Smooth muscle cell (in vitro differentiated cells): ENCODE measurements around the gene FMOD. TPM values are rescaled to one million over a fixed set of nuclear protein-coding genes. Genes with fewer than 3 reads are reported as not detected.

Source experiments
- DNase-seq: peaks from one replicate; lab custom pipeline; 2025; ENCODE audit not compliant: unreplicated experiment; lab: John Stamatoyannopoulos, UW
- H2AFZ ChIP-seq: fragments of 200-600 bp; sonication (generic); 2 replicates; pipeline ENCODE4 v1.6.0; 2016; ENCODE audit warnings: antibody characterized with exemption, low read depth, mild to moderate bottlenecking
- H3F3A ChIP-seq: fragments of 200-600 bp; sonication (generic); 2 replicates; pipeline ENCODE4 v1.6.0; 2017; ENCODE audit warnings: antibody characterized with exemption, low read depth
- H3K27ac ChIP-seq: fragments of 200-600 bp; sonication (generic); 2 replicates; pipeline ENCODE4 v1.5.1; 2016; ENCODE audit warnings: low read depth, mild to moderate bottlenecking
- H3K27me3 ChIP-seq: fragments of 200-600 bp; sonication (generic); 2 replicates; pipeline ENCODE4 v1.6.1; 2016; ENCODE audit warnings: low read depth, mild to moderate bottlenecking
- H3K36me3 ChIP-seq: fragments of 200-600 bp; sonication (generic); 2 replicates; pipeline ENCODE4 v1.5.1; 2016; ENCODE audit warnings: low read depth
- H3K4me1 ChIP-seq: fragments of 200-600 bp; sonication (generic); 2 replicates; pipeline ENCODE4 v1.5.1; 2016; ENCODE audit warnings: low read depth
- H3K4me2 ChIP-seq: fragments of 200-600 bp; sonication (generic); 2 replicates; pipeline ENCODE4 v1.6.0; 2016; ENCODE audit warnings: mild to moderate bottlenecking
- H3K4me3 ChIP-seq: fragments of 200-600 bp; sonication (generic); 2 replicates; pipeline ENCODE4 v1.5.1; 2016; ENCODE audit warnings: mild to moderate bottlenecking
- H3K79me2 ChIP-seq: fragments of 200-600 bp; sonication (generic); 2 replicates; pipeline ENCODE4 v1.6.0; 2016; ENCODE audit warnings: low read depth, mild to moderate bottlenecking
- H3K9ac ChIP-seq: fragments of 200-600 bp; sonication (generic); 2 replicates; pipeline ENCODE4 v1.6.0; 2016; ENCODE audit warnings: low read depth
- H3K9me3 ChIP-seq: fragments of 200-600 bp; sonication (generic); replicated peaks from 2 replicates; pipeline ENCODE4 v1.5.1; 2016; ENCODE audit warnings: low read depth
- H4K20me1 ChIP-seq: fragments of 200-600 bp; sonication (generic); 2 replicates; pipeline ENCODE4 v1.6.0; 2016; ENCODE audit warnings: low read depth
- WGBS: methylation state at CpG from one replicate; pipeline ENCODE4 v1.1.7; 2016; ENCODE audit warnings: low lambda C conversion rate; 5-methylcytosine and 5-hydroxymethylcytosine counted together
- polyA plus RNA-seq: library from polyadenylated mRNA; unstranded; fragments of >200 nt; fragmentation: Nextera tagmentation; extraction: Ambion mirVana; gene quantifications from 2 replicates; pipeline ENCODE4 v1.2.1, GENCODE V29; 2016
- total RNA-seq: library from RNA; depleted of rRNA; stranded (reverse); fragments of >200 nt; gene quantifications from 2 replicates; pipeline ENCODE4 v1.2.3, GENCODE V29; 2014
- TF ChIP-seq, protein P1 (sequence below): fragments of 200-600 bp; sonication (generic); IDR thresholded peaks from 2 replicates; pipeline ENCODE4 v1.5.1; 2017; ENCODE audit warnings: borderline replicate concordance, mild to moderate bottlenecking, antibody characterized with exemption; ENCODE audit not compliant: insufficient read depth, poor library complexity, severe bottlenecking

Gene FMOD
- total and polyA plus RNA-seq, 2 experiments from 2014 or later: 247 to 369 TPM

DNA sequence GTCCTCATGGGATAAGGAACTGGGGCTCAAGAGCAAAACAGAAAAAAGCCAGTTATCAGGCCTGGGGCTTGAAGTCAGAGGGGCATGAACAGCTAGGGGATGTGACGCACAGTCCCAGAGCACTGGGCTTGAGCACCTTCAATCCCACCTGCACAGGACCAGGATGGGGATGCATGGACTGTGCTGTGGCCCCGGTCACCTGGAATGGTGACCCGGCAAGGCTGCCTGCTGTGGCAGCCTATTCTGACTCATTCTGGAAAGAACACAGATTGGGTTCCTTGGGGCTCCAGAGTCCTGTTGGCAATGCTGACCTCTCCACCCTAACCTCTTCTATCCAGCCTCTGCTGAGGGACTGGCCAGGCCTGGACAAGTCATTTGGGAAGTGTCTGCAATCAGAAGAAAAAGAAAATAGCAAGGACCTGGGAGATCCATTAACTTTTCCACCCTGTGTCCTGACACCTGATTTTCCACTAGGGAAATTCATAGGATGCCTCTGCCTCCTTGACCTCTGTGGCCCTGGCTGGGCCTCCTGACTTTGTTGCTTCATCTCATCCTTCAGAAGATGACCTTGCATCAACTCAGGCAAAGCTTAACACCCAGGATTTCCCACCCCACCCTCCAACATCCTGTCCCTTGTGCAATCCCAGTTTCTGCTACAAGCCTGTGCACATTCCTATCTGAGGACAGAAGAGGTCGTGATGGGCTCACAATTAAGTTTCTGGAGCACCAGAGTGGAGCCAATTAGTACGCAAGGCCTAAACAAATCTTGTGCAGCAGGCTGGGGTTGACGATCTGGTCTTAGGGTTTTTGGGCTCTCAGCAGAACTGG lies 17.9 kb upstream of the FMOD start:
- no peaks in the 10 kb centered on the region for H3F3A ChIP-seq
- H3K9ac ChIP-seq: no peak overlapping the region
- no peaks in the 10 kb centered on the region for H4K20me1 ChIP-seq
- no peaks in the 10 kb centered on the region for H3K9me3 ChIP-seq
- H2AFZ ChIP-seq: peak overlapping the region; percentile 16
- H3K36me3 ChIP-seq: no peaks in the 10 kb centered on the region
- no peak overlapping the region for H3K4me3 ChIP-seq
- TF ChIP-seq, protein P1, sequence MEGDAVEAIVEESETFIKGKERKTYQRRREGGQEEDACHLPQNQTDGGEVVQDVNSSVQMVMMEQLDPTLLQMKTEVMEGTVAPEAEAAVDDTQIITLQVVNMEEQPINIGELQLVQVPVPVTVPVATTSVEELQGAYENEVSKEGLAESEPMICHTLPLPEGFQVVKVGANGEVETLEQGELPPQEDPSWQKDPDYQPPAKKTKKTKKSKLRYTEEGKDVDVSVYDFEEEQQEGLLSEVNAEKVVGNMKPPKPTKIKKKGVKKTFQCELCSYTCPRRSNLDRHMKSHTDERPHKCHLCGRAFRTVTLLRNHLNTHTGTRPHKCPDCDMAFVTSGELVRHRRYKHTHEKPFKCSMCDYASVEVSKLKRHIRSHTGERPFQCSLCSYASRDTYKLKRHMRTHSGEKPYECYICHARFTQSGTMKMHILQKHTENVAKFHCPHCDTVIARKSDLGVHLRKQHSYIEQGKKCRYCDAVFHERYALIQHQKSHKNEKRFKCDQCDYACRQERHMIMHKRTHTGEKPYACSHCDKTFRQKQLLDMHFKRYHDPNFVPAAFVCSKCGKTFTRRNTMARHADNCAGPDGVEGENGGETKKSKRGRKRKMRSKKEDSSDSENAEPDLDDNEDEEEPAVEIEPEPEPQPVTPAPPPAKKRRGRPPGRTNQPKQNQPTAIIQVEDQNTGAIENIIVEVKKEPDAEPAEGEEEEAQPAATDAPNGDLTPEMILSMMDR: peak; percentile 27
- H3K4me1 ChIP-seq: peaks cover 5% of the 10 kb centered on the region
- H3K79me2 ChIP-seq: no peaks in the 10 kb centered on the region
- H3K27ac ChIP-seq: no peak overlapping the region
- no peak for DNase-seq
- H3K4me2 ChIP-seq: no peak overlapping the region
- WGBS: 53% methylated on average over 6 of the region's 6 CpGs
- H3K27me3 ChIP-seq: no peaks in the 10 kb centered on the region

DNA sequence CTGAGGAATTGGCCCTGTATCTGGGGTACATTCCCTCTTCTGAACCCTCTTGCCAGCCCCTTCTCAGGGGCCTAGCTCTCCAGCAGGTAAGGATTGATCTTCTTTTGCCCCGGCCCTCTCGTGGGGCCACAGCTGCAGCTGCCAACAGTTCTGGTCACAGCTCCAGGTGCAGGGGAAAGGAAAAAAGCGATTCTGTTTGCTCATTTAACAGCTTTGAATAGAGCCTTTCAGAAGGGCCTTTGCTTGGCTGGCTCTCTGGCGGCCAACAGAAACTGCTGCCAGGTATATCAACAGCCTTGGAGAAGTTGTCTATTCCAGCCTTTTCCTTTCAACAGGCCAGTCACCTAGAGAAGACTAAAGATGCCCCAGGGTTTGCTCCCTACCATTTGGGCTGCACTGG lies 16.1 kb upstream of the FMOD start:
- H3K79me2 ChIP-seq: no peaks in the 10 kb centered on the region
- H3K36me3 ChIP-seq: no peaks in the 10 kb centered on the region

DNA sequence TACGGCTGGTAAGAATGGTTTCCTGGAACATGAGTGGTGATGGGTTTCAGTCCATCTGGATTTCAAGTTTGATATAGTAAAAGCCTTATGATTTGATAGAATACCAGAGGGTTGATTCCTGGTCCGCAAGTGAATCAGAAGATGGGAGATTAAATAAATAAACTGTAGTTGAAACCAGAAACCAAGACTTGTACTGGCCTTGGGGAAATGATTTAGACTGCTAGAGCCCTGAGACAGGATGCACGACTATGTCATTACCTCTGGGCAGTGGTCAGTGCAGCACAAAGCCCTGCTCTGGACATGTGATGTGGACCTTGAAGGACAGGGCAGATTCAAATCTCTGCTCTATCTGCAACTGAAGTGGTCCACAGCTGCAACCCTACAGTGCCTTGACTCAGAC lies 15.6 kb upstream of the FMOD start:
- no peaks in the 10 kb centered on the region for H4K20me1 ChIP-seq
- TF ChIP-seq, protein P1: no peak
- H3K36me3 ChIP-seq: no peaks in the 10 kb centered on the region
- WGBS: 79% methylated on average over 3 of the region's 3 CpGs
- no peaks in the 10 kb centered on the region for H3K79me2 ChIP-seq
- no peak overlapping the region for H2AFZ ChIP-seq
- peaks cover 15% of the 10 kb centered on the region for H3F3A ChIP-seq
- H3K9ac ChIP-seq: no peak overlapping the region
- H3K4me1 ChIP-seq: peaks cover 17% of the 10 kb centered on the region
- H3K27me3 ChIP-seq: no peaks in the 10 kb centered on the region
- no peak for DNase-seq
- H3K4me3 ChIP-seq: no peak overlapping the region
- no peaks in the 10 kb centered on the region for H3K9me3 ChIP-seq
- no peak overlapping the region for H3K27ac ChIP-seq
- no peak overlapping the region for H3K4me2 ChIP-seq

More for the DNA sequence above, 16.1 kb upstream of the FMOD start:
- H3K4me2 ChIP-seq: no peak overlapping the region
- H4K20me1 ChIP-seq: no peaks in the 10 kb centered on the region
- 90% methylated on average over 4 of the region's 4 CpGs for WGBS
- peaks cover 15% of the 10 kb centered on the region for H3F3A ChIP-seq
- H3K4me3 ChIP-seq: no peak overlapping the region
- peaks cover 11% of the 10 kb centered on the region for H3K4me1 ChIP-seq
- H3K27me3 ChIP-seq: no peaks in the 10 kb centered on the region
- no peak overlapping the region for H3K27ac ChIP-seq
- no peaks in the 10 kb centered on the region for H3K9me3 ChIP-seq
- H3K9ac ChIP-seq: no peak overlapping the region
- H2AFZ ChIP-seq: no peak overlapping the region
- DNase-seq: no peak
- TF ChIP-seq, protein P1: no peak

DNA sequence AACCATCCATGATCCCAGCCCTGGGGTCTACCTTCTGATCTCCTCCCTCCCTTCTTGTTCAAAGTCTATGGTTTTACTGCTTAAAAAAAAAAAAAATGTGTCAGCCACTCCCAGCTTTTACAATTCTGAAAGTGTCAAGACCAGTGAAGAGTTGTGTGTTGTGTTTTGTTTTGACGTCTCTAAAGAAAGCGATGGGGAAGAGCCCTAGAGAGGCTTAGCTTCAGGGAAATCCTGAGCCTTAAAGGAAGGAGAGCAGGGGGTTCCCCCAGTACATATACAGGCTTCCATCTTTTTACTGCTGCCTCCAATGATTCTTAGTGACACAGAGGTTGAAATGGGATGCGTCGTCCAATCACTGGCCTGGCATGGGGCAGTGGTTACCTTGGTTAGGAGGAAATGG lies 13.9 kb upstream of the FMOD start:
- no peak overlapping the region for H3K4me3 ChIP-seq
- H3K79me2 ChIP-seq: no peaks in the 10 kb centered on the region
- no peaks in the 10 kb centered on the region for H3K27me3 ChIP-seq
- peak overlapping the region; percentile 72 for H3K4me2 ChIP-seq
- no peaks in the 10 kb centered on the region for H4K20me1 ChIP-seq
- peaks cover 15% of the 10 kb centered on the region for H3F3A ChIP-seq
- peaks cover 30% of the 10 kb centered on the region for H3K4me1 ChIP-seq
- no peak for DNase-seq
- no peaks in the 10 kb centered on the region for H3K9me3 ChIP-seq
- H2AFZ ChIP-seq: peak overlapping the region; percentile 38
- TF ChIP-seq, protein P1: no peak
- peak overlapping the region; percentile 49 for H3K9ac ChIP-seq
- WGBS: 28% methylated on average over 4 of the region's 4 CpGs
- H3K27ac ChIP-seq: peak overlapping the region; percentile 89
- no peaks in the 10 kb centered on the region for H3K36me3 ChIP-seq
